OCI-LY3 (cell line): ENCODE data around the gene XXYLT1.

Source experiments
- H2AFZ ChIP-seq: fragments of 200-600, 300-600 bp; shearing (Covaris generic); 2 replicates; pipeline ENCODE4 v1.6.0; 2014; ENCODE audit warnings: antibody characterized with exemption, low read depth, low read length
- H3K27ac ChIP-seq: fragments of 200-600, 300-600 bp; sonication (generic); 2 replicates; pipeline ENCODE4 v1.5.1; 2014; ENCODE audit warnings: mild to moderate bottlenecking, low read length, moderate library complexity, mixed read lengths
- H3K27me3 ChIP-seq: fragments of 200-600, 300-600 bp; sonication (generic); 2 replicates; pipeline ENCODE4 v1.6.1; 2014; ENCODE audit warnings: low read depth, low read length, mixed read lengths
- H3K36me3 ChIP-seq: fragments of 200-600, 300-600 bp; sonication (generic); replicated peaks from 2 replicates; pipeline ENCODE3; 2014; ENCODE audit warnings: low read depth, low read length, mixed read lengths
- H3K4me1 ChIP-seq: fragments of 300-600, 200-600 bp; sonication (generic); 2 replicates; pipeline ENCODE4 v1.6.1; 2014; ENCODE audit warnings: low read length, mixed read lengths
- H3K4me2 ChIP-seq: fragments of 200-600, 300-600 bp; sonication (generic); 2 replicates; pipeline ENCODE4 v1.6.1; 2014; ENCODE audit warnings: low read length, mixed read lengths
- H3K4me3 ChIP-seq: fragments of 300-600, 200-600 bp; sonication (generic); 2 replicates; pipeline ENCODE4 v1.5.1; 2014; ENCODE audit warnings: antibody characterized with exemption, mild to moderate bottlenecking, low read length, moderate library complexity
- H3K79me2 ChIP-seq: fragments of 300-600, 200-600 bp; shearing (Covaris generic); 2 replicates; pipeline ENCODE4 v1.6.1; 2014; ENCODE audit warnings: mild to moderate bottlenecking, low read length, mixed read lengths
- H3K9ac ChIP-seq: fragments of 300-600, 200-600 bp; shearing (Covaris generic); 2 replicates; pipeline ENCODE4 v1.6.0; 2014; ENCODE audit warnings: mild to moderate bottlenecking, low read length, moderate library complexity
- H3K9me3 ChIP-seq: fragments of 200-600, 300-600 bp; shearing (Covaris generic); 2 replicates; pipeline ENCODE4 v1.6.1; 2014; ENCODE audit warnings: low read length, mixed read lengths; ENCODE audit not compliant: insufficient read depth
- H4K20me1 ChIP-seq: fragments of 200-600, 300-600 bp; sonication (generic); 2 replicates; pipeline ENCODE4 v1.6.1; 2016; ENCODE audit warnings: low read length, mixed read lengths; ENCODE audit not compliant: insufficient read depth
- CTCF ChIP-seq: fragments of 200-600, 300-600 bp; sonication (generic); IDR thresholded peaks from 2 replicates; pipeline ENCODE4 v1.5.1; 2014; ENCODE audit warnings: antibody characterized with exemption, low read length, low read depth
- EZH2phosphoT487 ChIP-seq: fragments of 200-600 bp; shearing (Covaris generic); IDR thresholded peaks from 2 replicates; pipeline ENCODE4 v1.6.1; 2018; ENCODE audit warnings: antibody characterized with exemption, mixed run types, low read depth

The XXYLT1 gene

GRCh38 chr3:195149292-195150030 lies 121.5 kb downstream of the XXYLT1 start:
- Histone ChIP-seq H3K9ac (no peak overlapping the region), H3K79me2 (no peaks in the 10 kb centered on the region), H3K27ac (no peak overlapping the region), H2AFZ (no peak overlapping the region), H3K4me2 (no peak overlapping the region), H3K4me3 (no peak overlapping the region), H3K4me1 (peaks cover 36% of the 10 kb centered on the region), H4K20me1 (no peaks in the 10 kb centered on the region), H3K9me3 (no peaks in the 10 kb centered on the region), H3K36me3 (no peaks in the 10 kb centered on the region), H3K27me3 (no peaks in the 10 kb centered on the region)
- TF ChIP-seq CTCF (no peak), EZH2phosphoT487 (no peak)

GRCh38 chr3:195148549-195148948 lies 122.4 kb downstream of the XXYLT1 start:
- Histone ChIP-seq H3K4me3 (peak overlapping the region; percentile 77), H3K27me3 (no peaks in the 10 kb centered on the region), H3K79me2 (no peaks in the 10 kb centered on the region), H3K4me2 (peak overlapping the region; percentile 91), H3K9me3 (no peaks in the 10 kb centered on the region), H3K4me1 (peaks cover 43% of the 10 kb centered on the region), H3K9ac (peak overlapping the region; percentile 44), H2AFZ (no peak overlapping the region; the same call in 1 of the 2 replicates), H4K20me1 (no peaks in the 10 kb centered on the region), H3K36me3 (no peaks in the 10 kb centered on the region), H3K27ac (no peak overlapping the region)
- TF ChIP-seq CTCF = no peak
- no peak for TF ChIP-seq EZH2phosphoT487

- H2AFZ ChIP-seq = peak overlapping the region; percentile 71; the same call in 1 of the 2 replicates
- H3K4me3 ChIP-seq = peak overlapping the region; percentile 77
- H3K4me2 ChIP-seq = peak overlapping the region; percentile 91
- H4K20me1 ChIP-seq = no peaks in the 10 kb centered on the region
- H3K9me3 ChIP-seq = no peaks in the 10 kb centered on the region
- no peaks in the 10 kb centered on the region for H3K27me3 ChIP-seq
- peaks cover 43% of the 10 kb centered on the region for H3K4me1 ChIP-seq
- no peaks in the 10 kb centered on the region for H3K36me3 ChIP-seq
- no peaks in the 10 kb centered on the region for H3K79me2 ChIP-seq
- TF ChIP-seq EZH2phosphoT487 (no peak), CTCF (no peak)
- peak overlapping the region; percentile 44 for H3K9ac ChIP-seq
- H3K27ac ChIP-seq = no peak overlapping the region
Observed at GRCh38 chr3:195147649-195148080, 123.3 kb downstream of the XXYLT1 start.

GRCh38 chr3:195146131-195146530 lies 124.8 kb downstream of the XXYLT1 start:
- Histone ChIP-seq H3K36me3 (peaks cover 6% of the 10 kb centered on the region), H3K79me2 (no peaks in the 10 kb centered on the region), H3K9ac (no peak overlapping the region), H3K4me3 (no peak overlapping the region), H2AFZ (no peak overlapping the region), H3K4me2 (no peak overlapping the region), H3K9me3 (0 out of 2 replicates have a peak, but pooled peaks cover 3% of the 10 kb centered on the region), H3K27ac (no peak overlapping the region), H3K4me1 (peaks cover 43% of the 10 kb centered on the region), H3K27me3 (no peaks in the 10 kb centered on the region), H4K20me1 (no peaks in the 10 kb centered on the region)
- no peak for TF ChIP-seq EZH2phosphoT487
- no peak for TF ChIP-seq CTCF
